ENCODE data around the gene MUC4. TPM values are rescaled to one million over a fixed set of nuclear protein-coding genes. Genes with fewer than 3 reads are reported as not detected.

MUC4 gene
- total RNA-seq, 4 donors from 2014 or later = 0.26 to 1.0 (median 0.30) TPM

GRCh38 chr3:195699388-195699771 lies 112.3 kb downstream of the MUC4 start:
- Histone ChIP-seq H3K4me1 (peaks cover 0 to 3% of the 10 kb centered on the region in 2 donors), H3K36me3 (no peaks in the 10 kb centered on the region), H3K9me3 (no peaks in the 10 kb centered on the region), H3K4me3 (no peak overlapping the region), H3K27me3 (no peaks in the 10 kb centered on the region), H3K27ac (no peak overlapping the region)
- TF ChIP-seq CTCF (IDR thresholded peaks at IDR 0.05) = no peak
- no peak for TF ChIP-seq POLR2A (IDR thresholded peaks at IDR 0.05)
- intact Hi-C loops (cut with DNase I; ENCODE audit: low total_unique reads) = no loop called here
- no peak for DNase-seq

DNA sequence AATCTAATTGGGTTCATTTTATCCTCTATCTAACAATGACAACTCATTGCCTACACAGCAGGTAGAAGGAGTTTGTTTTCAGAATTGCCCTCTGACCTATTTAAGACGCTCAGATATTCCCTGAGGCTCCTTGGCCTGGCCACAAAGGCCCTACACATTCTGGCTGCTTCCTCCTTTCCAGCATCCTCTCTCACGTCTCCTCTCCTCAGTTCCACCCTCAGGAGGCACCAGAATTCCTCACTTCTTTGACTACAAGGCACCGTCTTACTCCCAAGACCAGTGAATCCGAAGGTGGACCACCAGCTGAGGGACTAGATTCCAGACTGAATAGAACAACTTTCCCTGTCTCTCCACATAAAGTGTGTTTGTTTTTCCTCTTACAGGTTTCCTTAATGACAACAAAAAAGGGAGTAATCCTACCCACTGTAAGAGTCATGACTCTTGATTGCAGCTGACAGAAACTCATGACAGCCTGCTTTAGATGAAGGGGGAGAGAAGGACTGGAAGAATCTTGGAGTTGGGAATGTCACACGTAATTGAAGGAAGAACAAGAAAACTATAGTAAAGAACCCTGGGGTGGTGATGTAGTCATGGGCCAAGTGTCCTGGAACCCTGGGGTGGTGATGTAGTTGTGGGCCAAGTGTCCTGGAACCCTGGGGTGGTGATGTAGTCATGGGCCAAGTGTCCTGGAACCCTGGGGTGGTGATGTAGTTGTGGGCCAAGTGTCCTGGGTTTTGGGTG lies 112.9 kb downstream of the MUC4 start:
- Histone ChIP-seq H3K36me3 (no peaks in the 10 kb centered on the region), H3K4me3 (no peak overlapping the region), H3K27ac (peak overlapping the region in 1 of 2 donors; percentile 2), H3K4me1 (peaks cover 0 to 3% of the 10 kb centered on the region in 2 donors), H3K9me3 (no peaks in the 10 kb centered on the region), H3K27me3 (no peaks in the 10 kb centered on the region)
- no peak for TF ChIP-seq CTCF (IDR thresholded peaks at IDR 0.05)
- no peak for TF ChIP-seq POLR2A (IDR thresholded peaks at IDR 0.05)
- intact Hi-C loops (cut with DNase I; ENCODE audit: low total_unique reads) = no loop called here
- no peak for DNase-seq

- no peaks in the 10 kb centered on the region for H3K9me3 ChIP-seq
- H3K4me3 ChIP-seq = no peak overlapping the region
- H3K36me3 ChIP-seq = no peaks in the 10 kb centered on the region
- no peak overlapping the region for H3K27ac ChIP-seq
- no peaks in the 10 kb centered on the region for H3K27me3 ChIP-seq
- TF ChIP-seq CTCF (IDR thresholded peaks at IDR 0.05) (no peak), POLR2A (IDR thresholded peaks at IDR 0.05) (no peak)
- DNase-seq = no peak
- peaks cover 0 to 3% of the 10 kb centered on the region in 2 donors for H3K4me1 ChIP-seq
- intact Hi-C loops (cut with DNase I; ENCODE audit: low total_unique reads) = no loop called here
Observed at GRCh38 chr3:195698325-195698646, 113.4 kb downstream of the MUC4 start.

- DNase-seq = no peak
- intact Hi-C loops (cut with DNase I; ENCODE audit: low total_unique reads) = no loop called here
- Histone ChIP-seq H3K4me1 (peaks cover 0 to 3% of the 10 kb centered on the region in 2 donors), H3K4me3 (no peak overlapping the region), H3K9me3 (no peaks in the 10 kb centered on the region), H3K27me3 (no peaks in the 10 kb centered on the region), H3K36me3 (no peaks in the 10 kb centered on the region), H3K27ac (no peak overlapping the region)
- no peak for TF ChIP-seq CTCF (IDR thresholded peaks at IDR 0.05)
Observed at GRCh38 chr3:195697582-195698324, 114.0 kb downstream of the MUC4 start.

MicroRNAs encoded within 50 kb of the gene (microRNA counts, 767-probe panel; counts per million panel counts)
- 0 counts per million in 2 donors for microRNA hsa-miR-570-3p

Small RNA genes within 50 kb of the gene (microRNA-seq; reads per million reads assigned to microRNA genes)
- not detected for gene MIR570 (ENCODE audit: borderline microRNAs expressed, borderline replicate concordance)

Small RNA genes within 50 kb of the gene (small RNA-seq; reads per million reads assigned to genes)
- not detected for gene MIR570

Other genes with a start within 250 kb of the MUC4 start
- gene APOD, start 228.0 kb downstream of the MUC4 start, total RNA-seq = 100 to 1,000 TPM in 3 of 4 donors, 1 to 10 TPM in 1; 8.5 to 924 (median 281) TPM
- gene MUC20, start 91.0 kb downstream of the MUC4 start, total RNA-seq = 10 to 100 TPM in 1 of 4 donors, 1 to 10 TPM in 2, under 1 TPM in 1; 0.29 to 17.6 (median 4.4) TPM
- gene TNK2, start 96.6 kb upstream of the MUC4 start, total RNA-seq = 10 to 100 TPM in 3 of 4 donors, 1 to 10 TPM in 1; 6.1 to 81.2 (median 24.4) TPM